ENCODE results near the gene C11orf54.
A peak's percentile ranks its signal among the peaks of the same experiment; 100 is the strongest.
"Not testable (repeated sequence)": the region's sequence is repeated elsewhere in the genome, so short reads cannot be mapped to it uniquely, and the experiment has no call there.

C11orf54 gene

GRCh38 chr11:93734427-93735222 lies 6.8 kb upstream of the C11orf54 start:
- no peak for DNase-seq (ENCODE audit: low read depth in 2 of 2)

- DNase-seq (ENCODE audit: low read depth in 2 of 2): no peak
Observed at GRCh38 chr11:93735627-93736026, 5.8 kb upstream of the C11orf54 start.

- DNase-seq (ENCODE audit: low read depth in 2 of 2): no peak
Observed at GRCh38 chr11:93736129-93736528, 5.3 kb upstream of the C11orf54 start.

GRCh38 chr11:93737904-93738612 lies 3.4 kb upstream of the C11orf54 start:
- no peak for DNase-seq (ENCODE audit: low read depth in 2 of 2)

- no peak for DNase-seq (ENCODE audit: low read depth in 2 of 2)
Observed at GRCh38 chr11:93738647-93739081, 2.8 kb upstream of the C11orf54 start.

- peak in 1 of 2 experiments; percentile 36 for DNase-seq (ENCODE audit: low read depth in 2 of 2)
Observed at GRCh38 chr11:93740031-93740729, 1.3 kb upstream of the C11orf54 start.

- peak in 1 of 2 experiments; percentile 25 for DNase-seq (ENCODE audit: low read depth in 2 of 2)
Observed at GRCh38 chr11:93740730-93741093, 760 bp upstream of the C11orf54 start.

- DNase-seq (ENCODE audit: low read depth in 2 of 2): no peak
Observed at GRCh38 chr11:93741882-93742226, 382 bp downstream of the C11orf54 start.

- no peak for DNase-seq (ENCODE audit: low read depth in 2 of 2)
Observed at GRCh38 chr11:93743291-93743690, 1.8 kb downstream of the C11orf54 start.

- no peak for DNase-seq (ENCODE audit: low read depth in 2 of 2)
Observed at GRCh38 chr11:93744669-93745004, 3.2 kb downstream of the C11orf54 start.

GRCh38 chr11:93745005-93745755 lies 3.7 kb downstream of the C11orf54 start:
- DNase-seq (ENCODE audit: low read depth in 2 of 2): not testable (repeated sequence)

GRCh38 chr11:93746101-93746500 lies 4.6 kb downstream of the C11orf54 start:
- no peak for DNase-seq (ENCODE audit: low read depth in 2 of 2)

- no peak for DNase-seq (ENCODE audit: low read depth in 2 of 2)
Observed at GRCh38 chr11:93747122-93747521, 5.7 kb downstream of the C11orf54 start.

- no peak for DNase-seq (ENCODE audit: low read depth in 2 of 2)
Observed at GRCh38 chr11:93751001-93751400, 9.5 kb downstream of the C11orf54 start.

- DNase-seq (ENCODE audit: low read depth in 2 of 2): no peak
Observed at GRCh38 chr11:93753241-93753640, 11.8 kb downstream of the C11orf54 start.

- DNase-seq (ENCODE audit: low read depth in 2 of 2): no peak
Observed at GRCh38 chr11:93756748-93757147, 15.3 kb downstream of the C11orf54 start.

GRCh38 chr11:93757301-93757700 lies 15.8 kb downstream of the C11orf54 start:
- DNase-seq (ENCODE audit: low read depth in 2 of 2): no peak

GRCh38 chr11:93757924-93758865 lies 16.7 kb downstream of the C11orf54 start:
- no peak for DNase-seq (ENCODE audit: low read depth in 2 of 2)

GRCh38 chr11:93759123-93759522 lies 17.7 kb downstream of the C11orf54 start:
- DNase-seq (ENCODE audit: low read depth in 2 of 2): not testable (repeated sequence)

GRCh38 chr11:93761910-93762309 lies 20.4 kb downstream of the C11orf54 start:
- no peak for DNase-seq (ENCODE audit: low read depth in 2 of 2)

- DNase-seq (ENCODE audit: low read depth in 2 of 2): no peak
Observed at GRCh38 chr11:93765551-93765950, 24.1 kb downstream of the C11orf54 start.
